ENCODE data around the gene SRSF3.
"Not testable (repeated sequence)": the region's sequence is repeated elsewhere in the genome, so short reads cannot be mapped to it uniquely, and the experiment has no call there.

SRSF3 gene

DNA sequence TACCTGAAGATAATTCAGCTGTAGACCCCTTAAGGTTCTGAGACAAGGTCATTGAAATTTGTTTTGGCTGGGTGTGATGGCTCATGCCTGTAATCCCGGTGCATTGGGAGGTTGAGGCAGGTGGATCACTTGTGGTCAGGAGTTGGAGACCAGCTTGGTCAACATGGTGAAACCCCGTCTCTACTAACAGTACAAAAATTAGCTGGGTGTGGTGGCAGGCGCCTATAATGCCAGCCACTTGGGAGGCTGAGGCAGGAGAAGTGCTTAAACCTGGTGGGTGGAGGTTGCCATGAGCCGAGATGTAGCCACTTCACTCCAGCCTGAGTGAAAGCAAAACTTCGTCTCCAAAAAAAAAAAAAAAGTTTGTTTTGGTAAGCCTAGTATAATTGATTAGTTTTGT lies 11.0 kb downstream of the SRSF3 start:
- DNase-seq (ENCODE audit: low read depth), result no peak

DNA sequence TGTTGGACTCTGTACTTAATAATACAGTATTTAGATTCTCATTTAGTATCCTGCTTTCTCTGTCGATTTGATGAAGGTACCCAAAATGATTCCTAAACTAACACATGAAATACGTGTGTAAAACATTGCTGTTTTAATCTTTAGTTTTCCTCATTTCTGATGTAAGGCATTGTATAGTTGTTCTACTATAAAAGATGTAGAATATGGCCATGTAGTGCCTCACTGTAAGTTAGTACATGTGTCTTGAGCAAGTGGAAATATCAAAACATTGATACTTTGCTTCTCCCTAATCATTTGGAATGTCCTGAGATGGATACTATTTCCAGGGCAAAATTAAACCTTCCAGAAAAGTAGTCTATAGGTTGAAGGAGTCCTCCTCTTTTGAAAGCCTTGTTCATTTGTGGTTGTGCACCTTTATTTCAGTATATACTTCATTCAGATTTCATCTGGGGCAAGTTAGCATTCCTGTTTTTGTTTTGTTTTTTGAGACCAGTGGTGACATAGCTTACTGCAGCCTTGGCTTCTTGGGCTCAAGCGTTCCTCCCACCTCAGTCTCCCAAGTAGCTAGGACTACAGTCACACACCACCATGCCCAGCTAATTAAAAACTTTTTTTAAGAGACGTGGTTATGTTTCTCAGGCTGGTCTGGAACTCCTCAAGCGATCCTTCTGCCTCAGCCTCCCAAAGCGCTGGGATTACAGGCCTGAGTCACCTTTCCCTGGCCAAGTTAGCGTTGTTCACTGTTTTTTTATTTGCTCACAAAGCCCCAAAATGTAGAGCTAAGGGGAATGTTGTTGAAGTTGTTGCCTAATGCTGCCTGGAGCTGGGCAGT lies 11.6 kb downstream of the SRSF3 start:
- DNase-seq (ENCODE audit: low read depth), result peak; percentile 58

- not testable (repeated sequence) for DNase-seq (ENCODE audit: low read depth)
These were observed 13.1 kb downstream of the SRSF3 start for GRCh38 chr6:36607305-36607682.

- DNase-seq (ENCODE audit: low read depth), result no peak
These were observed 13.7 kb downstream of the SRSF3 start for GRCh38 chr6:36607683-36608386.

- DNase-seq (ENCODE audit: low read depth), result no peak
These were observed 14.8 kb downstream of the SRSF3 start for GRCh38 chr6:36608788-36609563.

DNA sequence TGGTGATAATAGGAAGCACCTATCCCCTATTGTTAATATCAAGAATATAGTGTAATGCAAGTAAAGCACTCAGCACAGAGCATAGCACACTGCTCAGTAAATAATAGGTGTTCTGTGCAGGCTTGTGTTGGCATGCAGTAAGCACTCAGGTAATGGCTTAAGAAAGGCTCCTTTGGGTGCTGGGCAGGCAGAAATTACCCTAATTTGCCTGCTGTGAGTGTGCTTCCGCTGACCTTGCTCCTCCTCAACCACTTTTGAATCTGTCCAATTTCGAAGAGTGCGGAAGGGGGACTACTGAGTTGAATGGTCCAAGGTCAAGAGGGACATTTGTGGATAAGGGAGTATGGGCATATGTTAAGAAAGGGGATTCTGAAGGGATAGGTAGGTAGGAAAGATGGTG lies 15.4 kb downstream of the SRSF3 start:
- DNase-seq (ENCODE audit: low read depth), result no peak

- no peak for DNase-seq (ENCODE audit: low read depth)
These were observed 16.1 kb downstream of the SRSF3 start for GRCh38 chr6:36610041-36610955.

- DNase-seq (ENCODE audit: low read depth), result no peak
These were observed 16.8 kb downstream of the SRSF3 start for GRCh38 chr6:36610956-36611336.

GRCh38 chr6:36611679-36612078 lies 17.5 kb downstream of the SRSF3 start:
- DNase-seq (ENCODE audit: low read depth), result not testable (repeated sequence)

- DNase-seq (ENCODE audit: low read depth), result no peak
These were observed 18.0 kb downstream of the SRSF3 start for GRCh38 chr6:36612101-36612625.

DNA sequence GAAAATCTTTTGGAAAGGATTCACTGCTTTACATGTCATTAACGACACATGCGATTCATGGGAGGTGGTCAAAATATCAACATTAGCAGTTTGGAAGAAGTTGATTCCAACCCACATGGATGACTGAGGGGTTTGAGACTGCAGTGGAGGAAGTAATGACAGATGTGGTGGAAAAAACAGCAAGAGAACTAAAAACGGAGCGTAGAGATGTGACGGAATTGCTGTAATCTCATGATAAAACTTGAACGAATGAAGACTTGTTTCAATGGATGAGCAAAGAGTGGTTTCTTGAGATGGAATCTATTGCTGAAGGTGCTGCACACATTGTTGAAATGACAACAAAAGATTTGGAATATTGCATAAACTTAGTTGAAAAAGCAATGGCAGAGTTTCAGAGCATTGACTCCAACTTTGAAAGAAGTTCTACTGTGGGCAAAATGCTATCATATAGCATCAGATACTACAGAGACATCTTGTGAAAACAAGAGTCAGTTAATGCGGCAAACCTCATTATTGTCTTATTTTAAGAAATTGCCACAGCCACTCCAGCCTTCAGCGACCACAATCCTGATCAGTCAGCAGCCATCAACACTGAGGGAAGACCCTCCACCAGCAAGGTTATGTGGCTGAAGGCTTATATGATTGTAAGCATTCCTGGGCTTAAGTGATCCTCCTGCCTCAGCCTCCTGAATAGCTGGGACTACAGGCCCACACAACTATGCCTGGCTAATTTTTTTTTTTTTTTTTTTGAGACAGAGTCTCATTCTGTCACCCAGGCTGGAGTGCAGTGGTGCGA lies 19.2 kb downstream of the SRSF3 start:
- no peak for DNase-seq (ENCODE audit: low read depth)

- peak; percentile 60 for DNase-seq (ENCODE audit: low read depth)
These were observed 21.0 kb downstream of the SRSF3 start for GRCh38 chr6:36615018-36615761.

- no peak for DNase-seq (ENCODE audit: low read depth)
These were observed 22.8 kb downstream of the SRSF3 start for GRCh38 chr6:36616893-36617521.

- DNase-seq (ENCODE audit: low read depth), result no peak
These were observed 24.5 kb downstream of the SRSF3 start for GRCh38 chr6:36618366-36619355.

GRCh38 chr6:36621371-36621855 lies 27.3 kb downstream of the SRSF3 start:
- no peak for DNase-seq (ENCODE audit: low read depth)

DNA sequence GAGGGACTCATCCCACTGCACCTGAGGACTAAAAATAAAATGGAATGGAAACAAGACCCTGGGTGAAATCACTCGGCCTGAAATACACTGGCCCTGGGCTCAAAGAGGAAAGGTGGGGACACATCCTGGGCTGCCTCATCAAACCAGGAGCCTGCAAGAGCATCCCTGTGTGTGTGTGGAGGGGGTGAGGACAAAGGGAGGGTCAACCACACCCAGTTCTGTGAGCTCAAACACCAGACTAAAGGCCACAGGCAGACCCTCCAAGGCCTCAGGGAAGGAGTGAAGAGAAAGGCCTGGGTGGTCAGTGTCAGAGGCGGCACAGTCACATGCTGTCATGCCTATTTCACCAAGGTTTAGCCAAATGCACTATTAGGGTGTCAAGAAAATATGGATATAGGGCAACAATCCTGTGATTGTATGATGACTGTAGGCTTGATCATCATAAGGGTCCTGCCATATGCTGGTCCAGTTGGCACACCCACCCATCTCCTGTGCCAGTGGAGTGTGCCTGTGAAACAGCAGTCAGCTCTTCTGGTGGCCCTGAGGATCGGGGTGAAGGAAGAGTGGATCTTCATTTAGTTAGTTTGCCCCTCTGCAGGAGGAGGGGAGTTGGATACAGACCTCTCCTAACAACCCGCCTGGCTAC lies 28.9 kb downstream of the SRSF3 start:
- DNase-seq (ENCODE audit: low read depth), result no peak
